Measurements from ENCODE around the gene ME3. TPM values are rescaled to one million over a fixed set of nuclear protein-coding genes. Genes with fewer than 3 reads are reported as not detected.

Gene ME3
- total RNA-seq, 1 experiment from 2014 or later, result 35.3 TPM

DNA sequence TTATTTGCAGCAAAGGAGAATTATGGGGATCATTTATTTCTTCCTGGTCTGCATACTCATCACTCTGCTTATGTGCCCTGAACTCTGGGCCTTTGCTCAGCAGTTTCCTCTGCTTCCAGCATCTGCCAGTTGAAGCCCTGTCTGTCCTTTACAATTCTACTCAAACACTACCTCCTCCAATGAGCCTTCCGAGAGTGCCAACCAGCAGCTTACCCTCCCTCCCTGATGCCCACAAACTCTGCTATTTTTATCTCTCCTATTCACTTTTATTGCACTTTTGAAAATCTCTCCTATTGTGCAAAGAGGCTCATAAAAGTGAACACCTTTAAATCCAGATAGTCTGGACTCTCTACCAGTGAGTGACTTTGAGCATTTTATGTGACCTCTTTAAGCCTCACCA, 3.6 kb upstream of the ME3 start:
- CTCF ChIA-PET, result no interaction called here

GRCh38 chr11:86675017-86675416, 2.6 kb upstream of the ME3 start:
- Histone ChIP-seq H3K9me3 (ENCODE audit: control insufficient read depth, insufficient read depth, low read depth, low read length) (no peaks in the 10 kb centered on the region), H3K4me3 (ENCODE audit: low read depth in 2 of 2, low read length in 2 of 2) (no peak overlapping the region), H3K4me1 (ENCODE audit: control insufficient read depth, insufficient read depth, low read length) (peaks cover 73% of the 10 kb centered on the region), H3K36me3 (ENCODE audit: control insufficient read depth, insufficient read depth, low read length) (no peaks in the 10 kb centered on the region), H3K27ac (ENCODE audit: low read length) (peak overlapping the region; percentile 99), H3K27me3 (ENCODE audit: control insufficient read depth, insufficient read depth, low read length) (no peaks in the 10 kb centered on the region)
- intact Hi-C loops (cut with micrococcal nuclease; ENCODE audit: unreplicated experiment) (no loop called here), in situ Hi-C loops (cut with HindIII; ENCODE audit: low pct_unique_long_range_greater_than_20kb, low sequenced_read_pairs) (no loop called here)
- ATAC-seq, result no peak
- ChIA-PET POLR2A (no interaction called here), CTCF (no interaction called here)
- BruUV-seq (replicated peaks), result no TSS peak
- no peak for DNase-seq (ENCODE audit: low read depth, low spot score)
- TF ChIP-seq CTCF (IDR thresholded peaks at IDR 0.05) (no peak), TCF7L2 (IDR thresholded peaks at IDR 0.05; ENCODE audit: low read depth, low read length) (no peak), SIN3A (IDR thresholded peaks at IDR 0.05; ENCODE audit: borderline replicate concordance, insufficient read depth, low read depth, low read length) (no peak), POLR2AphosphoS5 (IDR thresholded peaks at IDR 0.05; ENCODE audit: low read depth, low read length) (no peak)
- TF ChIP-seq, protein P1, sequence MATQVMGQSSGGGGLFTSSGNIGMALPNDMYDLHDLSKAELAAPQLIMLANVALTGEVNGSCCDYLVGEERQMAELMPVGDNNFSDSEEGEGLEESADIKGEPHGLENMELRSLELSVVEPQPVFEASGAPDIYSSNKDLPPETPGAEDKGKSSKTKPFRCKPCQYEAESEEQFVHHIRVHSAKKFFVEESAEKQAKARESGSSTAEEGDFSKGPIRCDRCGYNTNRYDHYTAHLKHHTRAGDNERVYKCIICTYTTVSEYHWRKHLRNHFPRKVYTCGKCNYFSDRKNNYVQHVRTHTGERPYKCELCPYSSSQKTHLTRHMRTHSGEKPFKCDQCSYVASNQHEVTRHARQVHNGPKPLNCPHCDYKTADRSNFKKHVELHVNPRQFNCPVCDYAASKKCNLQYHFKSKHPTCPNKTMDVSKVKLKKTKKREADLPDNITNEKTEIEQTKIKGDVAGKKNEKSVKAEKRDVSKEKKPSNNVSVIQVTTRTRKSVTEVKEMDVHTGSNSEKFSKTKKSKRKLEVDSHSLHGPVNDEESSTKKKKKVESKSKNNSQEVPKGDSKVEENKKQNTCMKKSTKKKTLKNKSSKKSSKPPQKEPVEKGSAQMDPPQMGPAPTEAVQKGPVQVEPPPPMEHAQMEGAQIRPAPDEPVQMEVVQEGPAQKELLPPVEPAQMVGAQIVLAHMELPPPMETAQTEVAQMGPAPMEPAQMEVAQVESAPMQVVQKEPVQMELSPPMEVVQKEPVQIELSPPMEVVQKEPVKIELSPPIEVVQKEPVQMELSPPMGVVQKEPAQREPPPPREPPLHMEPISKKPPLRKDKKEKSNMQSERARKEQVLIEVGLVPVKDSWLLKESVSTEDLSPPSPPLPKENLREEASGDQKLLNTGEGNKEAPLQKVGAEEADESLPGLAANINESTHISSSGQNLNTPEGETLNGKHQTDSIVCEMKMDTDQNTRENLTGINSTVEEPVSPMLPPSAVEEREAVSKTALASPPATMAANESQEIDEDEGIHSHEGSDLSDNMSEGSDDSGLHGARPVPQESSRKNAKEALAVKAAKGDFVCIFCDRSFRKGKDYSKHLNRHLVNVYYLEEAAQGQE (IDR thresholded peaks at IDR 0.05; ENCODE audit: insufficient read depth in 1 of 2, low read depth in 2 of 2, low read length in 1 of 2), result no peak

More for the DNA sequence above, 3.6 kb upstream of the ME3 start:
- H3K9me3 ChIP-seq (ENCODE audit: control insufficient read depth, insufficient read depth, low read depth, low read length), result no peaks in the 10 kb centered on the region
- no peak for DNase-seq (ENCODE audit: low read depth, low spot score)
- no peak for TF ChIP-seq CTCF (IDR thresholded peaks at IDR 0.05)
- no peak for TF ChIP-seq TCF7L2 (IDR thresholded peaks at IDR 0.05; ENCODE audit: low read depth, low read length)
- no peak for TF ChIP-seq POLR2AphosphoS5 (IDR thresholded peaks at IDR 0.05; ENCODE audit: low read depth, low read length)
- no peak for TF ChIP-seq SIN3A (IDR thresholded peaks at IDR 0.05; ENCODE audit: borderline replicate concordance, insufficient read depth, low read depth, low read length)
- TF ChIP-seq, protein P1 (IDR thresholded peaks at IDR 0.05; ENCODE audit: insufficient read depth in 1 of 2, low read depth in 2 of 2, low read length in 1 of 2), result no peak
- H3K27ac ChIP-seq (ENCODE audit: low read length), result peak overlapping the region; percentile 99
- in situ Hi-C loops (cut with HindIII; ENCODE audit: low pct_unique_long_range_greater_than_20kb, low sequenced_read_pairs) (no loop called here), intact Hi-C loops (cut with micrococcal nuclease; ENCODE audit: unreplicated experiment) (no loop called here)
- POLR2A ChIA-PET, result no interaction called here
- H3K4me3 ChIP-seq (ENCODE audit: low read depth in 2 of 2, low read length in 2 of 2), result no peak overlapping the region
- H3K36me3 ChIP-seq (ENCODE audit: control insufficient read depth, insufficient read depth, low read length), result no peaks in the 10 kb centered on the region
- no peaks in the 10 kb centered on the region for H3K27me3 ChIP-seq (ENCODE audit: control insufficient read depth, insufficient read depth, low read length)
- ATAC-seq, result no peak
- H3K4me1 ChIP-seq (ENCODE audit: control insufficient read depth, insufficient read depth, low read length), result peaks cover 70% of the 10 kb centered on the region
- no TSS peak for BruUV-seq (replicated peaks)
